ENCODE measurements around the gene PGA5.
"Not testable (repeated sequence)": the region's sequence is repeated elsewhere in the genome, so short reads cannot be mapped to it uniquely, and the experiment has no call there.

The PGA5 gene

GRCh38 chr11:61226457-61227137 is 14.4 kb upstream of the PGA5 start:
- not testable (repeated sequence) for H3K4me1 ChIP-seq (ENCODE audit: control insufficient read depth, insufficient read depth, low read length); H3K36me3 ChIP-seq (ENCODE audit: control insufficient read depth, insufficient read depth, low read length); H3K4me3 ChIP-seq (ENCODE audit: low read length); H3K9me3 ChIP-seq (ENCODE audit: control insufficient read depth, insufficient read depth, low read length); H3K27me3 ChIP-seq (ENCODE audit: control insufficient read depth, insufficient read depth, low read length); DNase-seq (ENCODE audit: low read depth, low spot score); H3K27ac ChIP-seq (ENCODE audit: low read length)
- no CpG with 5 or more reads among the region's 10 CpGs for WGBS (ENCODE audit: insufficient coverage, insufficient read length)

DNA sequence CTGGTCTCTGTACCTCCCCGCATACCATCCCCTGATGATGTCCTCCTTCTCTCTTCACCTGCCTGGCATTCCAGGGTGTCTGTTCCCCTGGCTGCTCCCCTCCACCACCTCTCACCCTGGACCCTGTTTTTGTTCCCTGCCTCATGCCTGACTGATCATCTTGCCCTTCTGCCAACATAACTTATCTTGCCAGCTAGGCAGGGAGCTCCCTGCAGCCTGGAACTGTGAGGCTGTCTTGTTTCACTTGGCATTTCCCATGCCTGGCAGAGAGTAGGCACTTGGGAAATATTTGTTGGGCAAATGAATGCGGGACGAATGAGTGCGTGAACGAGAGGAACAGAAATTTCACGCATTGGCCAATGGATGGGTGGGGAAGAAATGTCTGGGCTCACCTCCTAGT is 11.5 kb upstream of the PGA5 start:
- not testable (repeated sequence) for H3K4me1 ChIP-seq (ENCODE audit: control insufficient read depth, insufficient read depth, low read length); H3K36me3 ChIP-seq (ENCODE audit: control insufficient read depth, insufficient read depth, low read length); H3K27ac ChIP-seq (ENCODE audit: low read length); H3K9me3 ChIP-seq (ENCODE audit: control insufficient read depth, insufficient read depth, low read length); H3K27me3 ChIP-seq (ENCODE audit: control insufficient read depth, insufficient read depth, low read length); DNase-seq (ENCODE audit: low read depth, low spot score); H3K4me3 ChIP-seq (ENCODE audit: low read length)
- no CpG with 5 or more reads among the region's 6 CpGs for WGBS (ENCODE audit: insufficient coverage, insufficient read length)

DNA sequence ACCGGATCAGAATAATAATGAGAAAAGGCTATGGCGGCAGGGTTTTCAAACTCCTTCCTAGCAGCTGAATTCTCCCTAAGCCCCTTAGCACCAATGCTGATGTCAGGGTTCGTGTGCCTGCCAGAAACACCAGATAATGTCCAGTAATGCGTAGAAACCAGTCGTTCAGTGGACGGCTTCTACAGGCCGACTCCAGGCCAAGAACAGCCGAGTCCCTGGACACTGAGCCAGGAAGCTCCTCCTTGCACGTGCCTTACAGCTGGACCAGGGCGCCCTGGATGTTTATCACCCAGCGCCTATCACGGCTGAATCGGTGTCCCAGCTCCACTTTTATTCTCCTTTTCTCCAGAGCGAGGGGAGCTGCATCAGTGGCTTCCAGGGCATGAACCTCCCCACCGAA is 9.9 kb upstream of the PGA5 start:
- not testable (repeated sequence) for H3K27ac ChIP-seq (ENCODE audit: low read length); H3K36me3 ChIP-seq (ENCODE audit: control insufficient read depth, insufficient read depth, low read length); H3K27me3 ChIP-seq (ENCODE audit: control insufficient read depth, insufficient read depth, low read length); H3K4me3 ChIP-seq (ENCODE audit: low read length); H3K9me3 ChIP-seq (ENCODE audit: control insufficient read depth, insufficient read depth, low read length); DNase-seq (ENCODE audit: low read depth, low spot score); H3K4me1 ChIP-seq (ENCODE audit: control insufficient read depth, insufficient read depth, low read length)
- no CpG with 5 or more reads among the region's 15 CpGs for WGBS (ENCODE audit: insufficient coverage, insufficient read length)

DNA sequence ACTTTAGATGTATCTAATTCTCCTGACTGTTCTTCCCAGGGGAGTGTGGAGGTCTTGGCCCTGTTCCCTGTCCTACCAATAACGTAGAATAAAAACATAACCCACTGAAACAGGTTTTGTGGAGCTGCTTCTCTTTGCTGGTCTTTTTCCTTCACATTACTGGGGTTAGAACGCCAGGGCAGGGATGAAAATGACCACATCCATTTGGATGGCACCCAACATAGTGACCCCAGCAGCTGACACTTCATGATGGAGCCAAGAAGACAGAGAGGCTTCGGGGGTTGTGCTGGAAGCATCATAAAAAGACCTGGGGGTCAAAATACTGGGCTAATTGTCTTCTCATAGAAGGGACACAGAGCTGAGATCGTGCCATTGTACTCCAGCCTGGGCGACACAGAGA is 9.4 kb upstream of the PGA5 start:
- H3K9me3 ChIP-seq (ENCODE audit: control insufficient read depth, insufficient read depth, low read length); H3K27ac ChIP-seq (ENCODE audit: low read length); H3K27me3 ChIP-seq (ENCODE audit: control insufficient read depth, insufficient read depth, low read length); H3K36me3 ChIP-seq (ENCODE audit: control insufficient read depth, insufficient read depth, low read length); H3K4me1 ChIP-seq (ENCODE audit: control insufficient read depth, insufficient read depth, low read length); H3K4me3 ChIP-seq (ENCODE audit: low read length); DNase-seq (ENCODE audit: low read depth, low spot score): not testable (repeated sequence)
- no CpG with 5 or more reads among the region's 5 CpGs for WGBS (ENCODE audit: insufficient coverage, insufficient read length)

DNA sequence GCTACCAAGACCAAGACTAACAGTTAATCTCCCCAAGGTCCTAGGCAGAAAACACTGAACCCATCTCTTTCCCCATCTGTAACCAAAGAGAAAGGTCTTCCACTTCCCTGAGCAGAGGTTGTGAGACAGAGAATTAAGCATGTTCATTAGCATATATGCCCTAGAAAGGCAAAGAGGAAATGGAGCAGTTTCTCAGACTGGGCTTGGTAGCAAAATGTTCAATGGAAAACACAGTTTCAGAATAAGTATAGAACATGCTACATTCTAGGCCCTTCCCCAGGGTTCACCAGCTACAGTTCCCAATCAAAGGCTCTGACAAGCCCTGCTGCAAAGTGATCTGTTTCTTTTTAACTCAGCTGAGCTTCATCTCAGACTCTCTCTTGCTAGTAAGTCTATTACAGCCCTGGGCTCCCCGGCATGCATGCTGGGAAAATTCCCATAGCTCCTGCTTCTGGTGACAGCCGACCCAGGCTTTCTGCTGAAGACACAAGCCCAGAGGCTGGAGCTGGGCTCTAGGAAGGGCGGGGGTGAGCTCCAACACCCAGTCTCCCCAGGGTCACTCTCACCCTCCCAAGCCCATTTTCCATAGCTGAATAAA is 8.3 kb upstream of the PGA5 start:
- H3K27me3 ChIP-seq (ENCODE audit: control insufficient read depth, insufficient read depth, low read length); H3K4me3 ChIP-seq (ENCODE audit: low read length); H3K4me1 ChIP-seq (ENCODE audit: control insufficient read depth, insufficient read depth, low read length); DNase-seq (ENCODE audit: low read depth, low spot score); H3K27ac ChIP-seq (ENCODE audit: low read length); H3K36me3 ChIP-seq (ENCODE audit: control insufficient read depth, insufficient read depth, low read length); H3K9me3 ChIP-seq (ENCODE audit: control insufficient read depth, insufficient read depth, low read length): not testable (repeated sequence)
- no CpG with 5 or more reads among the region's 3 CpGs for WGBS (ENCODE audit: insufficient coverage, insufficient read length)

DNA sequence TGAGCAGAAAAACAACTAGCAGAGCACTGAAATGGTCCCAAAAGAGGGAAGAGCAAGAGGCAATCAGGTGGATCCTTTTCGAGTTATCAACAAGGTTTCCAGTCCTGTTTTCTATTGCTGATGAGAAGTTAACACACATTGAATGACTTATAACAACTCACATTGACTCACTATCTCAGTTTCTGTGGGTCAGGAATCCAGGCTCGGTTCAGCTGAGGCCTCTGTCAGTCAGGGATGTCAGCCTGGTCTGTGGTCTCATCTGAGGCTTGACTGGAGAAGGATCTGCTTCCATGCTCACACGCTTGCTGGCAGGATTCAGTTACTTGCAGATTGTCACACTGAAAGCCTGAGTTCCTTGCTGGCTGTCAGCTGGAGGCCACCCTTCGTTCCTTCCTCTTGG is 3.8 kb upstream of the PGA5 start:
- not testable (repeated sequence) for H3K9me3 ChIP-seq (ENCODE audit: control insufficient read depth, insufficient read depth, low read length); H3K4me3 ChIP-seq (ENCODE audit: low read length); H3K36me3 ChIP-seq (ENCODE audit: control insufficient read depth, insufficient read depth, low read length); H3K27me3 ChIP-seq (ENCODE audit: control insufficient read depth, insufficient read depth, low read length); DNase-seq (ENCODE audit: low read depth, low spot score); H3K27ac ChIP-seq (ENCODE audit: low read length); H3K4me1 ChIP-seq (ENCODE audit: control insufficient read depth, insufficient read depth, low read length)
- no CpG with 5 or more reads among the region's 4 CpGs for WGBS (ENCODE audit: insufficient coverage, insufficient read length)

- WGBS (ENCODE audit: insufficient coverage, insufficient read length): no CpG with 5 or more reads among the region's 8 CpGs
- DNase-seq (ENCODE audit: low read depth, low spot score): not testable (repeated sequence)
These were observed 687 bp upstream of the PGA5 start for GRCh38 chr11:61240288-61240687.

GRCh38 chr11:61241526-61241925 is 551 bp downstream of the PGA5 start:
- WGBS (ENCODE audit: insufficient coverage, insufficient read length): no CpG with 5 or more reads among the region's 5 CpGs

More at GRCh38 chr11:61240288-61240687, 687 bp upstream of the PGA5 start:
- not testable (repeated sequence) for H3K4me1 ChIP-seq (ENCODE audit: control insufficient read depth, insufficient read depth, low read length); H3K27ac ChIP-seq (ENCODE audit: low read length); H3K4me3 ChIP-seq (ENCODE audit: low read length); H3K27me3 ChIP-seq (ENCODE audit: control insufficient read depth, insufficient read depth, low read length); H3K36me3 ChIP-seq (ENCODE audit: control insufficient read depth, insufficient read depth, low read length); H3K9me3 ChIP-seq (ENCODE audit: control insufficient read depth, insufficient read depth, low read length)

GRCh38 chr11:61245284-61245964 is 4.4 kb downstream of the PGA5 start:
- WGBS (ENCODE audit: insufficient coverage, insufficient read length): no CpG with 5 or more reads among the region's 10 CpGs
- not testable (repeated sequence) for DNase-seq (ENCODE audit: low read depth, low spot score); H3K9me3 ChIP-seq (ENCODE audit: control insufficient read depth, insufficient read depth, low read length)

More at GRCh38 chr11:61241526-61241925, 551 bp downstream of the PGA5 start:
- not testable (repeated sequence) for H3K4me1 ChIP-seq (ENCODE audit: control insufficient read depth, insufficient read depth, low read length); H3K36me3 ChIP-seq (ENCODE audit: control insufficient read depth, insufficient read depth, low read length); H3K27me3 ChIP-seq (ENCODE audit: control insufficient read depth, insufficient read depth, low read length); H3K9me3 ChIP-seq (ENCODE audit: control insufficient read depth, insufficient read depth, low read length); H3K27ac ChIP-seq (ENCODE audit: low read length); DNase-seq (ENCODE audit: low read depth, low spot score); H3K4me3 ChIP-seq (ENCODE audit: low read length)

DNA sequence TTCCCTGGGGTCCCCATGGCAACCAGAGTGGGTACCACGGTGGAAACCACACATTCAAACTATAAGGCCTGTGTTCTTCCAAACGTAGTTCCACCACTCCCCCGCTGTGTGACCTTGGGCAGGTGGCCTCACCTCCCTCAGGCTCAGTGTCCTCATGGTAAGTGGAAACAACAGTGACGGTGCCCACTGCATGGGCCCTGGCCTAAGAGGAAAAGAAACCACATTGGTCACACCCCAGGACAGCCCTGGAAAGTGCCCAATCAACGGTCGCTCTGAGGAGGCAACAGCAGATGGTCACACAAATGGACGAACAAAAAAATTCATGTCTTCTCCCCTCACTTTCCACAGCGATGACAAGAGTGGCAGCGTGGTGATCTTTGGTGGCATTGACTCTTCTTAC is 7.1 kb downstream of the PGA5 start:
- not testable (repeated sequence) for H3K9me3 ChIP-seq (ENCODE audit: control insufficient read depth, insufficient read depth, low read length); H3K4me1 ChIP-seq (ENCODE audit: control insufficient read depth, insufficient read depth, low read length); DNase-seq (ENCODE audit: low read depth, low spot score); H3K27me3 ChIP-seq (ENCODE audit: control insufficient read depth, insufficient read depth, low read length); H3K4me3 ChIP-seq (ENCODE audit: low read length); H3K36me3 ChIP-seq (ENCODE audit: control insufficient read depth, insufficient read depth, low read length); H3K27ac ChIP-seq (ENCODE audit: low read length)
- no CpG with 5 or more reads among the region's 9 CpGs for WGBS (ENCODE audit: insufficient coverage, insufficient read length)

More at GRCh38 chr11:61245284-61245964, 4.4 kb downstream of the PGA5 start:
- not testable (repeated sequence) for H3K4me3 ChIP-seq (ENCODE audit: low read length); H3K27me3 ChIP-seq (ENCODE audit: control insufficient read depth, insufficient read depth, low read length); H3K27ac ChIP-seq (ENCODE audit: low read length); H3K4me1 ChIP-seq (ENCODE audit: control insufficient read depth, insufficient read depth, low read length); H3K36me3 ChIP-seq (ENCODE audit: control insufficient read depth, insufficient read depth, low read length)
